Heart right ventricle (tissue), 16 donors: ENCODE measurements around the gene CFAP119. TPM values are rescaled to one million over a fixed set of nuclear protein-coding genes. Genes with fewer than 3 reads are reported as not detected.

ENCODE experiments used
- ATAC-seq, 8 donors: fragments of 200-7000 bp; cut with Tn5 transposase; one replicate each; pipeline ENCODE4 v1.9.1; 2020; ENCODE audit warnings: mild to moderate bottlenecking in 8 of 8, moderate library complexity in 8 of 8, moderate number of reproducible peaks in 1 of 8
- DNase-seq, 2 donors: peaks; one replicate each; pipeline ENCODE4 v3.0.0-alpha.2; 2020
- H3K27ac ChIP-seq, 10 donors: fragments of 200-600 bp; sonication (generic) in 2 of 10; one replicate each; pipeline versions ENCODE4 v1.5.0 to v1.8.0; 2020 to 2022; ENCODE audit warnings: mild to moderate bottlenecking in 3 of 10
- H3K27me3 ChIP-seq, 7 donors: fragments of 200-600 bp; one replicate each; pipeline ENCODE4 v1.8.0; 2021 to 2022; ENCODE audit warnings: mild to moderate bottlenecking in 2 of 7
- H3K36me3 ChIP-seq, 9 donors: fragments of 200-600 bp; sonication (generic) in 1 of 9; one replicate each; pipeline versions ENCODE4 v1.5.0 to v1.8.0; 2020 to 2022; ENCODE audit warnings: mild to moderate bottlenecking in 2 of 9
- H3K4me1 ChIP-seq, 9 donors: fragments of 200-600 bp; sonication (generic) in 1 of 9; one replicate each; pipeline versions ENCODE4 v1.5.0 to v1.8.0; 2020 to 2022; ENCODE audit warnings: mild to moderate bottlenecking in 4 of 9
- H3K4me3 ChIP-seq, 10 donors: fragments of 200-600 bp; sonication (generic) in 2 of 10; one replicate each; pipeline versions ENCODE4 v1.5.0 to v1.8.0; 2020 to 2022; ENCODE audit warnings: mild to moderate bottlenecking in 7 of 10, moderate library complexity in 2 of 10
- H3K9me3 ChIP-seq, 11 donors: fragments of 200-600 bp in 10 of 11; sonication (generic) in 2 of 11; one replicate each; pipeline versions ENCODE4 v1.5.0 to v1.8.0; 2013 to 2022; ENCODE audit warnings: mild to moderate bottlenecking in 2 of 11, control low read depth in 1 of 11, moderate library complexity in 1 of 11
- WGBS, 2 donors: extraction: QIAGEN DNeasy Blood & Tissue Kit; methylation state at CpG; one replicate each; pipeline ENCODE4 v1.1.7; 2013; ENCODE audit warnings: inconsistent platforms in 1 of 2; 5-methylcytosine and 5-hydroxymethylcytosine counted together
- intact Hi-C, 10 donors: fragments of 100-400 bp; cut with DNase I; formaldehyde crosslinking; loops; one replicate each; pipeline versions ENCODE4 v1.11.1 to v1.14.2; 2022
- polyA plus RNA-seq, 2 donors: library from polyadenylated mRNA; stranded (reverse); fragments of 200-250 nt; gene quantifications; one replicate each; pipeline ENCODE4 v1.2.3, GENCODE V29; 2013
- total RNA-seq, 10 donors: library from RNA; stranded (reverse); fragmentation: NEBNext Ultra II Directional in 3 of 10; extraction: Animal tissue kit (Norgen Biotek cat#: 25700) in 3 of 10; gene quantifications; one replicate each; pipeline versions ENCODE4 v1.2.1 to v1.2.4, GENCODE V29; 2021 to 2023
- TF ChIP-seq, protein P1 (sequence below), 9 donors: fragments of 200-600 bp; sonication (generic) in 2 of 9; IDR thresholded peaks; one replicate each; pipeline versions ENCODE4 v1.5.0 to v1.8.0; 2021 to 2022; ENCODE audit warnings: antibody characterized with exemption in 9 of 9, mild to moderate bottlenecking in 5 of 9, moderate library complexity in 1 of 9
- donor health status: Arrhythmogenic right ventricular cardiomyopathy.
- donor health status: ischemic (EF 13 %, LVEDD 7.1; RV severe dilation, severe dysfunction).
- donor health status: healthy with polysubstance abuse.
- donor health status: DM: no; HTN: yes; CAD: no.
- donor health status: DM: no; HTN: no; CAD: no.
- donor health status: ischemic (EF 25% LVEDD 6.9; RV normal size, moderate dysfunction).
- donor health status: ischemic (EF 25% LVEDD 5.7; RV mildly dilated, moderate dysfunction).
- donor health status: healthy.
- donor health status: DM: yes; HTN: yes; CAD: no.
- donor health status: Ischemic cardiomyopathy.
- donor health status: ischemic (EF 35%, LVEDD 5.7; RV mildly dilated, moderate dysfunction).
- donor health status: nonischemic (EF 11% LVEDD 7.7; RV severe dilation, severe dysfunction).
- donor health status: DM: yes; HTN: yes; CAD: no.
- donor health status: PGD.
- donor health status: ischemic (EF 29% LVEDD 5.4; RV normal size, mild dysfunction).
- donor health status: nonischemic (EF 23%, LVEDD 6.1; RV moderate dilation, normal function).

CFAP119 gene
- total and polyA plus RNA-seq, 12 donors: 0.44 to 2.3 (median 1.1) TPM

DNA sequence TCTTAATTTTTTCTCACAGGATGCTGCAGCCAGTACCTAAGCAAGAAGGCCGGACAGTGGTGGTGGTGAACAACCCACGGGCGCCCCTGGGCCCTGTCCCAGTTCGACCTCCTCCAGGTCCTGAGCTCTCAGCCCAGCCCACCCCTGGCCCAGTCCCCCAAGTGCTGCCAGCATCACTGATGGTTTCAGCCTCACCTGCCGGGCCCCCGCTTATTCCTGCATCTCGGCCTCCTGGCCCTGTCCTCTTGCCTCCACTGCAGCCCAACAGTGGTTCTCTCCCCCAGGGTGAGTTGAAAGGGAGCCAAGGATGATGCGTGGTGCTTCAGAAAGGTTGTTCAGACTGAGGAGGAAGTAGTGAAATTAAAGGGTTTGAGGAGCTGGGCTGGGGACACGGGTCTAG, 41.2 kb downstream of the CFAP119 start:
- TF ChIP-seq, protein P1, sequence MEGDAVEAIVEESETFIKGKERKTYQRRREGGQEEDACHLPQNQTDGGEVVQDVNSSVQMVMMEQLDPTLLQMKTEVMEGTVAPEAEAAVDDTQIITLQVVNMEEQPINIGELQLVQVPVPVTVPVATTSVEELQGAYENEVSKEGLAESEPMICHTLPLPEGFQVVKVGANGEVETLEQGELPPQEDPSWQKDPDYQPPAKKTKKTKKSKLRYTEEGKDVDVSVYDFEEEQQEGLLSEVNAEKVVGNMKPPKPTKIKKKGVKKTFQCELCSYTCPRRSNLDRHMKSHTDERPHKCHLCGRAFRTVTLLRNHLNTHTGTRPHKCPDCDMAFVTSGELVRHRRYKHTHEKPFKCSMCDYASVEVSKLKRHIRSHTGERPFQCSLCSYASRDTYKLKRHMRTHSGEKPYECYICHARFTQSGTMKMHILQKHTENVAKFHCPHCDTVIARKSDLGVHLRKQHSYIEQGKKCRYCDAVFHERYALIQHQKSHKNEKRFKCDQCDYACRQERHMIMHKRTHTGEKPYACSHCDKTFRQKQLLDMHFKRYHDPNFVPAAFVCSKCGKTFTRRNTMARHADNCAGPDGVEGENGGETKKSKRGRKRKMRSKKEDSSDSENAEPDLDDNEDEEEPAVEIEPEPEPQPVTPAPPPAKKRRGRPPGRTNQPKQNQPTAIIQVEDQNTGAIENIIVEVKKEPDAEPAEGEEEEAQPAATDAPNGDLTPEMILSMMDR (IDR thresholded peaks at IDR 0.05): no peak
- intact Hi-C loops: no loop called here
- DNase-seq: no peak
- 81 to 82% methylated on average over 9 of the region's 9 CpGs for WGBS, 2 donors
- H3K4me3 ChIP-seq: no peak overlapping the region
- no peak overlapping the region for H3K27ac ChIP-seq
- H3K36me3 ChIP-seq: peaks cover 12 to 100% (median 71%) of the 10 kb centered on the region in 9 donors
- no peaks in the 10 kb centered on the region for H3K27me3 ChIP-seq
- no peak for ATAC-seq
- H3K9me3 ChIP-seq: no peaks in the 10 kb centered on the region
- H3K4me1 ChIP-seq: peaks cover 0 to 26% (median 0%) of the 10 kb centered on the region in 9 donors

DNA sequence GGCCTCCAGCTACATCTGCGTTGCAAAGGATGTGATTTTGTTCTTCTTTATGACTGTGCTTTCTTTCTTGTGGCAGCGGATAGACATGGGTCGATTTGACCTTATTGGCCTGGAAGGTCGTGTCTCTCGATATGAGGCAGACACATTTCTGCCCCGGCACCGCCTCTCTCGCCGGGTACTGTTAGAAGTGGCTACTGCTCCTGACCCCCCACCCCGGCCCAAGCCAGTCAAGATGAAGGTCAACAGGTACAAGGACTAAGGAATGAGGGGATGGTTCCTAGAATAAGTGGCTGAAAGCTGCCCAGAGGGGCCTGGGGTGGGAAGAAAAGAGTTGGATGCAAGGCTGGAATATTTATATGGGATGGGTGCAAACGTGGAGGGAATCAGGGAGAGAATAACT, 41.8 kb downstream of the CFAP119 start:
- 79 to 82% methylated on average over 11 of the region's 11 CpGs for WGBS, 2 donors
- no peak overlapping the region for H3K4me3 ChIP-seq
- intact Hi-C loops: no loop called here
- no peaks in the 10 kb centered on the region for H3K27me3 ChIP-seq
- ATAC-seq (no peak), DNase-seq (no peak)
- H3K4me1 ChIP-seq: peaks cover 0 to 26% (median 0%) of the 10 kb centered on the region in 9 donors
- no peaks in the 10 kb centered on the region for H3K9me3 ChIP-seq
- TF ChIP-seq, protein P1 (IDR thresholded peaks at IDR 0.05): no peak
- peaks cover 12 to 100% (median 77%) of the 10 kb centered on the region in 9 donors for H3K36me3 ChIP-seq
- H3K27ac ChIP-seq: no peak overlapping the region

DNA sequence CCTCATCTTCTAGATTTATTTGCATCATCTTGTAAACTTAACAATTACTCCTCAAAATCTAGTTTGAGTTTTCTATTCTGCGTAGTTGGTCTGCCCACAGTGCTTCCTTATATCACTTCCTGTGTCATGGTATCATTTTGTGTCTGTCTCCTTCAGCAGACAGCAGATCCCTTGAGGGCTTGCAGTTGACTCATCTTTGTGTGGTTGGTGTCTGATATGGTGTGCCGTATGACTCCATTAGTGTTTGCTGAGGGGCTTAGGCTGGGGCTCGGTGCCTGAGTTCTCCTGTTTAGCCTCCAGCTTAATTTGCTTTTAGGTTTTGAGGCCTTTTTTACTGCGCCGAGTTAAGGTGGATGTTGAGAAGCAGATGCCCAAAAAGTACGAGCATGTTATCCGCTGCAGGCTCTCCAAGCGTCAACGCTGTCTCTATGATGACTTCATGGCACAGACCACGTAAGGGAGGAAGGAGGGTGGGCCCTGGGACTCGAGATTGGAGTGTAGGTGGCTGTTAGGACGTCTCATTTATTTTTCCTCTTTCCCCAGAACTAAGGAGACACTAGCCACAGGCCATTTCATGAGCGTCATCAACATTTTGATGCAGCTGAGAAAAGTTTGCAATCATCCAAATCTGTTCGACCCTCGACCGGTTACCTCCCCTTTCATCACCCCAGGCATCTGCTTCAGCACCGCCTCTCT, 46.0 kb downstream of the CFAP119 start:
- peak in 2 of 8 donors; percentile 19 to 44 for ATAC-seq
- H3K4me1 ChIP-seq: peaks cover 0 to 38% (median 0%) of the 10 kb centered on the region in 9 donors
- H3K27me3 ChIP-seq: no peaks in the 10 kb centered on the region
- no peaks in the 10 kb centered on the region for H3K9me3 ChIP-seq
- intact Hi-C loops: no loop called here
- 74% methylated on average over 17 of the region's 17 CpGs for WGBS, 2 donors
- no peak overlapping the region for H3K4me3 ChIP-seq
- peaks cover 8 to 100% (median 75%) of the 10 kb centered on the region in 9 donors for H3K36me3 ChIP-seq
- peak overlapping the region in 1 of 10 donors; percentile 86 for H3K27ac ChIP-seq
- TF ChIP-seq, protein P1 (IDR thresholded peaks at IDR 0.05): no peak
- no peak for DNase-seq

DNA sequence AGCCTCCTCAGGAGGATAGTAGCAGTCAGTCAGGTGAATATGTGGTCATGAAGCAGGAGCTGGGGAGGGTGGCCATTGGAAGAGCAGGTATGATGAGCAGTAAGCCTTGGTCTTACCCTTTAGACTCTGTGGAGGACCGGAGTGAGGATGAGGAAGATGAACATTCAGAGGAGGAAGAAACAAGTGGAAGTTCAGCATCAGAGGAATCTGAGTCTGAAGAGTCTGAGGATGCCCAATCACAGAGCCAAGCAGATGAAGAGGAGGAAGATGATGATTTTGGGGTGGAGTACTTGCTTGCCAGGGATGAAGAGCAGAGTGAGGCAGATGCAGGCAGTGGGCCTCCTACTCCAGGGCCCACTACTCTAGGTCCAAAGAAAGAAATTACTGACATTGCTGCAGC, 50.1 kb downstream of the CFAP119 start:
- no peak overlapping the region for H3K27ac ChIP-seq
- peaks cover 0 to 38% (median 0%) of the 10 kb centered on the region in 9 donors for H3K4me1 ChIP-seq
- no peak overlapping the region for H3K4me3 ChIP-seq
- no peaks in the 10 kb centered on the region for H3K9me3 ChIP-seq
- 97 to 100% methylated on average over 1 of the region's 1 CpG for WGBS, 2 donors
- no peaks in the 10 kb centered on the region for H3K27me3 ChIP-seq
- TF ChIP-seq, protein P1 (IDR thresholded peaks at IDR 0.05): no peak
- DNase-seq (no peak), ATAC-seq (no peak)
- H3K36me3 ChIP-seq: peaks cover 19 to 100% (median 92%) of the 10 kb centered on the region in 9 donors
- intact Hi-C loops: no loop called here
